Right lobe of liver (tissue), 4 donors: ENCODE results near the gene IDS.

ENCODE experiments used
- POLR2A ChIP-seq: fragments of 450-650 bp; IDR thresholded peaks from one replicate; pipeline ENCODE4 v1.6.1; 2017; ENCODE audit warnings: antibody characterized with exemption, mild to moderate bottlenecking
- TF ChIP-seq, protein P1 (sequence below), 4 donors: fragments of 200-600 bp in 3 of 4; fragments of 450-650 bp in 1 of 4; IDR thresholded peaks; one replicate each; pipeline versions ENCODE4 v1.5.1 to v1.8.0; 2016 to 2022; ENCODE audit warnings: antibody characterized with exemption in 4 of 4, mild to moderate bottlenecking in 2 of 4
- donor health status: DM: no; HTN: no; CAD: no.
- donor health status: DM: no; HTN: no; CAD: no.
- donor health status: DM: no; HTN: yes; CAD: no.

GRCh38 chrX:149473966-149474365 is 31.1 kb downstream of the IDS start:
- TF ChIP-seq, protein P1, sequence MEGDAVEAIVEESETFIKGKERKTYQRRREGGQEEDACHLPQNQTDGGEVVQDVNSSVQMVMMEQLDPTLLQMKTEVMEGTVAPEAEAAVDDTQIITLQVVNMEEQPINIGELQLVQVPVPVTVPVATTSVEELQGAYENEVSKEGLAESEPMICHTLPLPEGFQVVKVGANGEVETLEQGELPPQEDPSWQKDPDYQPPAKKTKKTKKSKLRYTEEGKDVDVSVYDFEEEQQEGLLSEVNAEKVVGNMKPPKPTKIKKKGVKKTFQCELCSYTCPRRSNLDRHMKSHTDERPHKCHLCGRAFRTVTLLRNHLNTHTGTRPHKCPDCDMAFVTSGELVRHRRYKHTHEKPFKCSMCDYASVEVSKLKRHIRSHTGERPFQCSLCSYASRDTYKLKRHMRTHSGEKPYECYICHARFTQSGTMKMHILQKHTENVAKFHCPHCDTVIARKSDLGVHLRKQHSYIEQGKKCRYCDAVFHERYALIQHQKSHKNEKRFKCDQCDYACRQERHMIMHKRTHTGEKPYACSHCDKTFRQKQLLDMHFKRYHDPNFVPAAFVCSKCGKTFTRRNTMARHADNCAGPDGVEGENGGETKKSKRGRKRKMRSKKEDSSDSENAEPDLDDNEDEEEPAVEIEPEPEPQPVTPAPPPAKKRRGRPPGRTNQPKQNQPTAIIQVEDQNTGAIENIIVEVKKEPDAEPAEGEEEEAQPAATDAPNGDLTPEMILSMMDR (IDR thresholded peaks at IDR 0.05), result no peak
- no peak for TF ChIP-seq POLR2A
